A172 (cell line): ENCODE data around the gene HOXD8. TPM values are rescaled to one million over a fixed set of nuclear protein-coding genes. Genes with fewer than 3 reads are reported as not detected.
A peak's percentile ranks its signal among the peaks of the same experiment; 100 is the strongest.

Experiments used
- DNase-seq: peaks from one replicate; pipeline ENCODE4 v3.0.0-alpha.2; 2015; ENCODE audit warnings: low spot score
- total RNA-seq: library from RNA; depleted of rRNA; stranded (reverse); fragments of >200 nt; shearing (Covaris generic); gene quantifications from 2 replicates; pipeline ENCODE4 v1.2.3, GENCODE V29; 2014

Gene HOXD8
- total RNA-seq, 1 experiment from 2014 or later, result 20.4 TPM

DNA sequence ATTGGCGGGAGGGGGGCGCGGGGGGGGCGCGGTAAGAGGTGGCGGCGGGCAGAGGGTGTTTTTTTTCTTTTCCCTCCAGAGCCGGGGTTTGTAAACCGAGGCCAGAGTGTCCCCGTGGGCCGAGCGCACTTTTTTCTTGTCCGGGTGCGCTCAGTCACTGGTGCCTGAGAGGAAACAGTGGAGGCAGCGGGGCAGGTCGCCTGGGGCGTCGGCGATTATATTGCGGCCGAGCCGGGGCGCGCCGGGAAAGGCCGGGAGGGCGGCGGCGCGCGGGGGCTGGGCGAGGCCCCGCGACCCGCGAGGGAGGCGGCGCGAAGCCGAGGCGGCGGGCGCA, 275 bp downstream of the HOXD8 start:
- peak; percentile 14 for DNase-seq

DNA sequence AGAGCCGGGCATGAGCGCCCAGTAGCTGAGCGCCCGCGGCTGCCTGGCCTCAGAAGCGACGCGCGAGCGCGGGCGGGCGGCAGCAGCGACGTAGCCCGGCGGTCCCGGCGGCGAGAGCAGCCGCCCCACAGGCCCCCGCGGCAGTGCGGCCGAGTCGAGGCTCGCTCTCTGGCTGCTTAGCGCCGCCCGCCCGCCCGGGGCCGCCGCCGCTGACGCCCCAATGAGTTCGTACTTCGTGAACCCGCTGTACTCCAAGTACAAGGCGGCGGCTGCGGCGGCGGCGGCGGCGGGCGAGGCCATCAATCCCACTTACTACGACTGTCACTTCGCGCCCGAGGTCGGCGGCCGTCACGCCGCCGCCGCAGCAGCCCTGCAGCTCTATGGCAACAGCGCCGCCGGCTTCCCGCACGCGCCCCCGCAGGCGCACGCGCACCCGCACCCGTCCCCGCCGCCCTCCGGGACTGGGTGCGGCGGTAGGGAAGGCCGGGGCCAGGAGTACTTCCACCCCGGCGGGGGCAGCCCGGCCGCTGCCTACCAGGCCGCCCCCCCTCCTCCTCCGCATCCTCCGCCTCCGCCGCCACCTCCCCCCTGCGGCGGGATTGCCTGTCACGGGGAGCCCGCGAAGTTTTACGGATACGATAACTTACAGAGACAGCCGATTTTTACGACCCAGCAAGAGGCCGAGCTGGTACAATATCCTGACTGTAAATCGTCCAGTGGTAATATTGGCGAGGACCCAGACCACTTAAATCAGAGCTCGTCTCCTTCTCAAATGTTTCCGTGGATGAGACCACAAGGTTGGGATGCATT, 847 bp downstream of the HOXD8 start:
- peak; percentile 53 for DNase-seq

DNA sequence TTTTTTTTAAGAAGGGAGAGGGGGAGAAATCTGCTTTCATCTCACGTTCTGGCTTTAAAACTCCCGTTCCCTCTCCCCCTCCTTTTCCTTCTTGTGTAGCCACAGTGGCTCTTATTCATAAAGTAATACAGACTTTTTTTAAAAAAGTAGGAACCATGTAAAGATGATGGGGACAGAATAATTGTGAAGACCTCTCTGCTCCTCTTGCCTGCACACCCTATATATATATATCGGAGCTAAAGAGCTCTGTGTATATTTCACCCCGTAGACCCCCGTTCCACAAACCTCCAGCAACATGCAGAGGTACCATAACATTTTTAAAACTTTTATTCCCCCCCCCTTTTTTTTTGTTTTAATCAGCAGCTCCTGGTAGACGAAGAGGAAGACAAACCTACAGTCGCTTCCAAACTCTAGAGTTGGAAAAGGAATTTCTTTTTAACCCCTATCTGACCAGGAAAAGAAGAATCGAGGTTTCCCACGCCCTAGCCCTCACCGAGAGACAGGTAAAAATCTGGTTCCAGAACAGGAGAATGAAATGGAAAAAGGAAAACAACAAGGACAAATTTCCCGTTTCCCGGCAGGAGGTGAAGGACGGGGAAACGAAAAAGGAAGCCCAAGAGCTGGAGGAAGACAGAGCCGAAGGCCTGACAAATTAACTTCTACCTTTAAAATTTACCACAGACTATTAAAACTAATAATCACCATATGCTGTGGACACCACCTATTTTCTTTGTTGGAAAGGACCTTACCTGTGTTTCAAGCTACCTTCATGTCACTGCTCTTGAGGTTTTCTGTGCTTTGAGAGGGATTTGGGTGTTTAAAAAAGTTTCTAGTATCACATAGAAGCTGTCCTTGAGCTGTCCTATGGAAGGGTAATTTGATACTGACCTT, 1.7 kb downstream of the HOXD8 start:
- DNase-seq, result peak; percentile 4

DNA sequence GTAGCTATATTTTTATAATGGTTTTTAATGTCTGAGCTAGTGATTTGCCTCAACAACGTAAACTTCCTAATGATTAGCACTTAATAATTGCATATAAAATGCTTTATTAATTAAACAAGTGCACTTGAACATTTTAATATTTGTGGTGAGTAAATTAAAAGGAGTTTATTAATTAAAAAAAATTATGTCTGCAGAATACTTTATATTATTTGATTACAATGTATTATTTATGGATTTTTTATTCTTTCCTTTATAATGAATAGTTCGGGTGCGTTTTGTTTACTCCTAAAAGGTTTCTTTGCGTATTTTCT, 2.3 kb downstream of the HOXD8 start:
- DNase-seq, result no peak

DNA sequence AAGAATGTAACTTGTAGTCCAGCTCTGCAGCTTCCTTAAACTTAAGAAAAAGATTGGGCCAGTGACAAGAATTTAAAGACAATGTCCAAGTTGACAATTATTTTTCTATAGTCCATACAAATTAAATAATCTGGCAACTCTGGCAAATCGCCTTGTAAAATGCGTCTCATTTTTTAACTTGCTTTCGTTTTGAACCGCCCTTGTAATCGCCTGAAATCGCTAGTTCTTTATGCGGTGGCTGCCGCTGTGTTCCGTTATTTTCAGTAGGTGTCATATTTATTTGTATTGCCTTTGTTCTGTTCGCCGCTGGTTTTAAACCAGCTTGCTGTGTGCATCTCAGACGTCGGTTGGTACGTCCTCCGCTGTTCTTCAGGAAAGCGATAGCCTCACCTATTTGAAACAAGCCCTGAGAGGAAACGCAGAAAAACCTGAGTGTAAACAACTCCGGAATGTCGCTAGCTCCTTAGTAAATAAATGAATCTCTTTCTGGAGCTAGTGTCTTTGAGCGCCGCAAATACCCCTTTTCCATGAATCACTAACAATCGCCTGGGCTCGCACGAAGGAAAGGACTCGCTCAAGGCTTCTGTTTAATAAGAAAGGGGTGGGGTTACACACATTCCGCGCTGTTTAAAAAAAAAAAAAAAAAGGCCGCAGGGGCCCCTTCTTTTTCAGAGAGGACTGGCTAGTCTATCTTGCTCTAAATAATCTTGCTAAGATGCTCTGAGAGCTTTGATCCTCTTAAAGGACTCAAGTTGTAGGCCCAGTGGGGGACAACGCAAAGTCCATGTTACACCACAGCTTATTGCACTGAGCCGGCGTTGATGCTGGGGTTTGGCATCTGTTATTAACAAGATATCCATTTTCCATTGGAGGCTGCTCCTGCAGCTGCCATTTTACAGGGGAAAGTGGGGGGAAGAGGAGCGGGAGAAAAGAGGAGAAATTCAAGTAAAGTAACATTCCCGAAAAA, 3.0 kb downstream of the HOXD8 start:
- DNase-seq, result peak; percentile 62

DNA sequence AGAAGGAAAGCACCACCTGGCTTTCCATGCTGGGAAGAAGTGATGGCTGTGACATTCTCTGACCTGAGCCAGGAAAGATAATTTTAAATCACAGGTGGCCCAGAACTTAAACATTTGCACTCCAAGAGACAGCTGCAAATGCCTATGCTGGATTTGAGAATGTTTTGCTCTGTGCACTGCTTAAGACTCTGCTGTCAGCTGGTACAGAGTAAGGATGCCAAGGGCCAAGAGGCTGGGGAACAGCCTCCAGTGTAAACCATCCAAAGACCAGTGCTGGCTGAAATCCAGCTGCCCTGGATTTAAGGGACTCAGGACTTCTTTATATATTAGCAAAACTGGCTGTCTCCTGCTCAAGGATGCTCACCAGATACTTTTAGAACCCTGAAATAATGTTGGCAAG, 3.9 kb downstream of the HOXD8 start:
- no peak for DNase-seq

DNA sequence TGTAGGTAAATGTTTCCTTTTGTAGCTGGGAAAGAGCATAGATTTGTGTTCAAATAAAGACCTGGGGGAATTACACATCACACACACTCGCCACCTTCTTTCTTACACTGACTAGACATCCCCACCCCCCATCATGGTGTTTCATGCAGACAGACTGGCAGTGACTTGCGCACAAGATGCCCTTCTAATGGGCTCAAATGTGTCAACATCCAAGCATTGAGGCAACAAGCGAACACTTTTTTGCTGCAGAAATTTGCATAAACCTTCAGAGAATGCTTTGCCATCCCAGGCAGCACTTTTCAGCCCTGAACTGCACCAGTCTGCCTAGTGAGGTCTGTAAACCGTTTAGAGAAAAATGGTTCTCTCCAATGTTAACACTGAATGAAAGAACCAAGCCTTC, 4.5 kb downstream of the HOXD8 start:
- DNase-seq, result no peak

DNA sequence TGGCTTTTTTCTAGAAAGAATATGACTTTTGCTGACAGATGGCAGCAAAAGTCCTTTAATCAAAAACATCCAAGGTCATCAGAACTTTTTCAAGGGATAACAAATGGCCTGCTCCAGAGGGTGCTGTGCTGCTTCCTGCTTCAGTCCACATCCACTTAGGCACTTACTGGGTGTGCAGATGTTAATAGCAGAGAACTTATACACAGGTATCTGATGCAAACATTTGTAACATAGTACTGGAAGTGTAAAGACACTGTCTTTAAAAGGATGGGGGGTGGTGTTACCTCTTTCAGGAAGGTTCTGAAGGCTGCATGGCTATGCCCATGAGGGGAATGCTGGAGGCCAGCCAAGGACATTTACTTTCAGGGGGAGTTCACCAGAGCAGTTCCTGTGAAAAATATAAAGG, 5.5 kb downstream of the HOXD8 start:
- DNase-seq, result peak; percentile 72

DNA sequence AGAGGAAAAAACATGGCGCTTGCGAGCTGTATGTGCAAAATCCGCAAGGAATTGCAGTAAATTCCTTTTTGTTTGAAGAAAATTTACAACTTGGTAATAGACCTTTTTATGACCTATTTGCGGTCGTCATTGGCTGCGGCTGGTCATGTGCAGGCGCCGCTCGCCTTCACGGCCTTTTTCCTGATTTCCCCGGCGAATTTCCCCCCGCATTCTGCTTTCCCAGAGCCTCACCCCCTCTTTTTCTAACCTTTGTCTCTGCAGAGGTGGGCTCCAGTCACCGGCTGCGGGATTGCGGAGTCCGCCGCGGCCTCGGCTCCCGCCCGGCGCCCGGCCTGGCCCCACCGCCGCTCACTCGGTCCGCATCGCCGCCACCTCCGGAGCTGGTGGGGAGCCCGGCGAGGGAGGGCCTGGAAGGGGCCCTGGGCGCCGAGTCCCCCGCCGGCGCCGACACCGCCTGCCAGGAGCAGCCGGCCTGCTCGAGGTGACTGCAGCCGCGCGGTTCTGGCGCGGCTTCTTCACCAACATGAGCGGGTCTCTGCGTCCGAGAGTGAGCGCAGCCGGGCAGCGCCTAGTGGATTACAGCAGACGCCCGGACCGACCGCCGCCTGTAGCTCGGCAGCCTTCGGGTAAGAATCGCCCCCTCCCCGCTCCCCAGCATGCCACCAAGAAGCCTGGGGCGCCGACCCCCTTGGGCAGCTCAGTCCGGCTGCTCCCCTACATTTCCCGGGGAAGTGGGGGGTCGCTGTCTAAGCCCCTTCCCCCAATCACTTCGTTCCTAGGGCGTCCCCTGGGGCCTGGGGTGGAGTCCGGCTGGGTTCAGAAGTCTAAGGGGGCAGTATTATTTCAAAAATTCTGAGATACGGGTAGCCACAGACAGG, 7.1 kb downstream of the HOXD8 start:
- DNase-seq, result peak; percentile 36

DNA sequence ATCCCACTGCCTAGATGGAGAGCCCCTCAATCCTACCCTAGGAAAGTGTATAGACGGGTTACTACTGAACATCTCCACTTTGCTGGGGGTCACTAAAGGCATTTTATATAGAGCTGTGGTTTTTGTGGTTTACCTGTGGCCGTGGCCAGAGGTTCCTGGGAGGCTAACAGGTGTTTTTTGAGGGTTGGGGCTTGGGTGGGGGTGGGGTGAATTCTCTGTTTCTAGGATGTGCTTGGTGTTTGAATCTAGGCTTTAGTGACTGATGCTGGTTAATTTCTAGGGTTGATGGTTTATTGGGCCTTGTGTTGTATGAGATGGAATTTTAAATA, 7.7 kb downstream of the HOXD8 start:
- DNase-seq, result no peak

DNA sequence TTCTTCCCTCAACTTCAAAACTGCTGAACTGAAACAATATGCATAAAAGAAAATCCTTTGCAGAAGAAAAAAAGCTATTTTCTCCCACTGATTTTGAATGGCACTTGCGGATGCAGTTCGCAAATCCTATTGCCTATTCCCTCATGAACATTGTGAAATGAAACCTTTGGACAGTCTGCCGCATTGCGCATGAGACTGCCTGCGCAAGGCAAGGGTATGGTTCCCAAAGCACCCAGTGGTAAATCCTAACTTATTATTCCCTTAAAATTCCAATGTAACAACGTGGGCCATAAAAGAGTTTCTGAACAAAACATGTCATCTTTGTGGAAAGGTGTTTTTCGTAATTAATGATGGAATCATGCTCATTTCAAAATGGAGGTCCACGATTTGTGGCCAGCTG, 8.4 kb downstream of the HOXD8 start:
- DNase-seq, result no peak

DNA sequence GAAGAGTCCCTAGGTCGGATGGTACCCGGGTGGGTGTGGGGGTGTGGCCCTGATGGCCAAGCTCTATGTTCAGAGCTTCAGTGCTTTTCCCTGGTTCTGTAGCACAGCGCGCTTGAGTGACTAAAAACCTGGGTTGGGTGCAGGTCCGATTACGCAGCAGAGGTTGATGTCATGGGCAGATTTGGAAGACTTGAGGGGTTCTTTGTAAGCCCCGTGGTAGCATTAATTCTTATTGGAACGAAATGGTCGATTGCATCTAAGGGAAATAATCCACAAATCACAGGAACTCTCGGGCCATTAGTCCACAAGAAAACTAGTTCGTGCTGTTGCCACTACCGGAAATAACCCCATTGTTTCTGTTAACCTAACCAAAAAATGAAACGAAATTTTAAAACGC, 9.0 kb downstream of the HOXD8 start:
- DNase-seq, result no peak

DNA sequence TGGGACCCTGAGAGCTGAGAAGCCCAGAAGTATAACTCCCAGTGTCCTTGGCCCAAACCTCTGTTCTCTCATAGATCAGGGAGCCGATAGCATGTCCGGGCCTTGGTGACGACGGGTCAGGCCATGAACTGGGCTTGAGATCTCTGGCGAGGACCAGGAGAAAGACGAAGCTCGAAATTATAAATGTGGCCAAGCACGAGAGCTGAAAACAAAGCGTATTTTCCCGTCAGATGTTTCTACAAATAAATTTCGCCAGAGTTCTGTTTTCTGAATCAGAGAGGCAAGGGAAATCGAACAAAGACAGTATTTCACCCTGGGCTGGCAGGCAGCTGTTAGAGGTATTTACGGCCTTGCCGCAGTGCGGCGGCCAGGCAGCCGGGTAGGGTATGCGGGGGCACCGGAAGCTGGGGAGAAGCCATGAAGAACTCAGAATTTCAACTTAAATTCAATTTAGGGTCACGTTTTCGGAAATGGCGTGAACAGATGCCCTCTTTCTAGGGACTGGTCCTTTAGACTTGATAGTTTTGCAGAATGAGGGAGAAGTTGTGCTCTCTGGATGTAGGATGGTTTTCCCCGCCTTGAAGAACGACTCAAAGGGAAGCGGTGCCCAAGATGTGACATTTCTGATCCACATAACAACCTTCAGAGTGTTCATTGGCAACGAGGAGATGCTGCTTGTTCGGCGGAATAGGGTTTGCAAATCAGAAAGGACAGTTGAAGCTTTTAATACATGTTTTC, 9.6 kb downstream of the HOXD8 start:
- no peak for DNase-seq

DNA sequence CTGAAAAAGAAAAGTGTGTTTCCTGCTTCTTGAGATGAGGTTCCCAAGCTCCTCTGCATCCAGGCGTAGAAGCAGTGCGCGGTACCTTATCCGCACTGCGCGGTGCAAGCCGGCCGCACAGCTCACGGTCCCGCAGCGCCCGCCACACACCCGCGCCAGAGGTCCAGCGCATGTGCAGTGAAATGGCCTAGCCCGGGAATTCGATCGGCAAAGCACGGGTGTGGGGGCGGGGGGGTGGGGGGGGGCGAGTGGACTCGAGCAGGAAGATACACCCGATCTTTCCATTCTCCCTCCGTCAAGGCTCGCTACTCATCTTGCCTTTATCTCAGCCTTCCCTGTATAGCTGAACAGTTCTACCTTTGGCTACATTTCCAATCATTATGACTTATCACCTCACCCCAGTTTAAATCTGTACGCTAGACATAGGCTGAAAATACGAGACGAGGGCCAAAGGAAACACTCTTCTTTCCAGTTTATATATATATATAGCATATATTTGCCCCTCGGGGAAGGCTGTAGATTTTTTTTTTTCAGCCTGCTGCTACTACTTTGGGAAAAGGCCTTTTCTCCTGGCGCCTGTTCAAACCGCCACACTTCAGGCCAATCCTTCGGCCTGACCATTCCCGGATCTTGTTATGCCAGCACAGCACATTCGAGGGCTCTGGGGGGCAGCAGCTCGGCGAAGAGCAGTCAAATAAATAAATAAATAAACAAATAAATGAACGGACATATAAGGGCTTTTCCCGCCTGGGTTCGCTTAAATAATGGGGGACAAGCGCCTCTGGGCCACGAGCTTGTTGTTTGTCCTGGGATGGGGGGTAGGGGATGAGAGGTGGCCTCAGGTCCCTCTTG, 10.4 kb downstream of the HOXD8 start:
- DNase-seq, result no peak

DNA sequence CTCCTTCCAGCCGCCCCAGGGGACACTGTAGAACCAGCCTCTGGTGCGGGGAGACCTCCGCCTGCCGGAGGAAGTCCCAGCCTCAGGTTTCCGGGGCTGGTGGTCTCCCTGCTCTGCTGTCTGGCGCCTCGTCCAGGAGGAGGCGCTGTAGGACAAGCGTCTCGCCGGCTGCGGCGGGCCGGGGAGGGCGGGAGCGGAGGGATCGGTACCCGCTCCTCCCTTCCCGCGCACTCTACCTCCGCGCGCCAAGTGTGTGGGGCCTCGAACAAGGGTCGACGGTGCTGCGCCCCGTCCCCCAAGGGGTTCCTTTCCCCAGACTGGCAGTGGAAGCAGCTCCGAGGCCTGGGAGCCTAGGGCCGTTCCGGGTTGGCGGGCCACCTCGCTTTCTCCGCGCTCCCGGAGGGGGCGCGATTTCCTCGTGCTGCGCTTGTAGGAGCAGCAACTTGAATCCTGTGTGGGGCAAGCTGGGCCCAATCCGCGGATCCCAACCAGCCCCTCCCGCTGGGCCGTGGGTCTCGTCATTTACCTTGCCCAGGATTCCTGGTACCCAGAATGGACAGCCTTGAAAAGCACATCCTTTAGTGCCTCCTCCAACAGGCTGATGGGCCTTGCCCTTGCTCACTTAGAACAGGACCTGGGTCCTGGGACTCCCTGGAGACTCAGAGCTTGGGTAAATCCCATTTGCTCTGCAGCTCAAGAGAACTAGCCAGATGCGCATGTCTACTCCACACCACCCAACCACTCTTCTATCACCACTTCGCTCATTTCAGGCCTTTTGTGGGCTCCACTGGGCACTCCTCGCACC, 11.2 kb downstream of the HOXD8 start:
- no peak for DNase-seq

DNA sequence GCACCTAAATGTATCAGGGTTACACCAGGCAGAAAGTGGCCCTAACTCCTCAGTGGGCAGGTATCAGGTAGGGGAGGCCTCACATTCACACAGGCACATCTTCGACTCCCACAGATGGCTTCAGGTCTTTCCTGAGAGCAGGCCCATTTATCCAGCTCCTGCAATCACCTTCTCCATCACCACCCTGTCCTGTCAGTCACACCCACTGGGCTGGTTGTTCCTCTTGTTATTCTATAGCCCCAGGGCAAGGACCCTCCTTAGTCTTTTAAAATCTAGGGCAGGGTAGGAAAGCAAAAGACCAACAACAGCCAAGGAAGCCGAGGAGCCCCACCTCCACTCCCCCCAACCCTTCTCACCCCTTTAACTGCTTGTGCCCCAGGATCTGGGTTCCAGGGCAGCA, 12.8 kb downstream of the HOXD8 start:
- DNase-seq, result no peak

DNA sequence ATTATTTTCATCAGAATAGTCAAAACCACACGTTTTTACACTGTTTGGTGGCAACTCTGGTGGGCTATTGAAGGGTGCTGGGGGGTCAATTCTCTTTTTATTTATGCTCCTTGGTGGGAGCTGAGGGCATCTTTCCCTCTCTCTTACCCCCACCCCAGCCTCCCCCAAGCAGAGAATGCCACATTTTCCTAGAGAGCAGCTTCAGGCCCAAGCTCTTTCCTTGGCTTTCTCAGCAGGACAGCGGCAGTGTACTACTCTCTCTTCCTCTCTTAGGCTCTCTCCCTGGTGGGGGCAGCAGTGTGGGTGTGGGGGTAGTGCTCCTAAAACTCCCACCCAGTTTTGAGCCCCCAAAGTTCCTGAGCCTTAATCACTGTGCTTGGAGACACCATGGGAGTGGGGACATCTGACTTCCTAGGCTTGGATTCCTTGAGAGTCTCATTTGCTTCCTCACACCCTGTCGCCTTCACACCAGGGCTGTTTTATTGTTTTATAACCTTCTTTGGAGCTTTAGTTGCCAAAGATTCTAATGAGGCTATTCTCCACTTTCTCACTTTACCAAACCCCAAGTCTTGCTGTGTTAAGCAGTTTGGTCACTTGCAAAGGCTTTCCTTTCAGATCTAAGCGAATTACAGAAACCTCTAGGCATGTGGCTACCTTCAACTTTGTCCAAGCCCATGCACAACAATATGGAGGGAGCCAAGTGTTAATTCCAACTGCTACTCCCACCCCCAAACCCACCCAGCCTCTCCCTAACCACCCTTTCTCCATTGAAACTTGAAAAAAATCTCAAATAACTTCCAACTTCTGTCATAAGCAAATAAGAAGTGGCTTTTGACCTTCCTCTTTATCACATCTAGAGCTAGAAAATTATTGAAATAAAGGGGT, 15.8 kb downstream of the HOXD8 start:
- DNase-seq, result no peak

DNA sequence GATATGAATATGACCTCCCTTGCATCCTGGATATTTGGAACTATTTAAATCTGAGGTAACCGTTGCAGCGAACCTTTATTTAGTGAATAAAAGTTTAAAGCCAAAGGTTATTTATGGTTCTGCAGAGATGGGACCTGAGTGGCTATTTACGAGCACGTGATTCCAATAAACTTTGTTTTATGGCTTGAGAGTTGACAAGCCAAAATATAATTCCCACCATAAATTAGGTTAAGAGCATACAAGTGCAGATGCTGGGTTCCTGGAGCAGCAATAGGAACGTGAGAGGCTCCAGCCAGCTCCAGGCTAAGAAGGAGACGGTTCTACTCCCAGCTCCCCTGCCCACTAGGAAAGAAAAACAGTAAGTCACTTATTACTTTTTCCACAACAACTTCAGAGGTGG, 16.6 kb downstream of the HOXD8 start:
- DNase-seq, result peak; percentile 38
